Fibroblast of lung (primary cell): ENCODE measurements around the gene KCNAB2.

Source experiments
- CTCF ChIP-seq, 2 donors: IDR thresholded peaks in 1 of 2; conservative IDR thresholded peaks in 1 of 2; 1 replicate in 1 of 2; 2 replicates in 1 of 2; pipeline ENCODE4 v1.5.1; 2011 to 2012; ENCODE audit warnings: low read length in 2 of 2, control low read depth in 1 of 2, inconsistent platforms in 1 of 2, low read depth in 1 of 2, mild to moderate bottlenecking in 1 of 2
- EZH2 ChIP-seq: IDR thresholded peaks from 2 replicates; pipeline ENCODE4 v1.5.1; 2012; ENCODE audit warnings: low read length, control low read depth, mild to moderate bottlenecking; ENCODE audit errors: missing control alignments

- TF ChIP-seq CTCF (conservative IDR thresholded peaks at IDR 0.05 in 1 of 2, IDR thresholded peaks at IDR 0.05 in 1 of 2; ENCODE audit: low read depth in 1 of 2, low read length in 2 of 2): no peak
- no peak for TF ChIP-seq EZH2
These were observed 591 bp downstream of the KCNAB2 start for GRCh38 chr1:6046279-6046678.
